GM23338 (cell line): ENCODE data around the gene DCAF4.

Experiments
- EZH2 ChIP-seq: fragments of 200-600 bp; sonication (generic); IDR thresholded peaks from one replicate; pipeline ENCODE4 v1.8.0; 2017; ENCODE audit warnings: antibody characterized with exemption, mild to moderate bottlenecking, low read depth; ENCODE audit not compliant: unreplicated experiment
- EZH2phosphoT487 ChIP-seq: fragments of 200-600 bp; sonication (generic); IDR thresholded peaks from one replicate; pipeline ENCODE4 v1.8.1; 2018; ENCODE audit warnings: antibody characterized with exemption; ENCODE audit not compliant: unreplicated experiment
- POLR2AphosphoS5 ChIP-seq: IDR thresholded peaks from 2 replicates; pipeline ENCODE4 v1.6.1; 2016; ENCODE audit warnings: antibody characterized with exemption, low read depth
- REST ChIP-seq: IDR thresholded peaks from one replicate; pipeline ENCODE4 v1.6.1; 2018; ENCODE audit warnings: antibody characterized with exemption; ENCODE audit not compliant: unreplicated experiment
- TF ChIP-seq, protein P1 (sequence below), 2 experiments: fragments of 200-600 bp in 1 of 2; sonication (generic) in 1 of 2; conservative IDR thresholded peaks; 2 replicates each; pipeline versions ENCODE4 v1.5.1 to v1.6.1; 2016 to 2017; ENCODE audit warnings: antibody characterized with exemption in 2 of 2, low read depth in 2 of 2, mild to moderate bottlenecking in 2 of 2, moderate library complexity in 1 of 2

DNA sequence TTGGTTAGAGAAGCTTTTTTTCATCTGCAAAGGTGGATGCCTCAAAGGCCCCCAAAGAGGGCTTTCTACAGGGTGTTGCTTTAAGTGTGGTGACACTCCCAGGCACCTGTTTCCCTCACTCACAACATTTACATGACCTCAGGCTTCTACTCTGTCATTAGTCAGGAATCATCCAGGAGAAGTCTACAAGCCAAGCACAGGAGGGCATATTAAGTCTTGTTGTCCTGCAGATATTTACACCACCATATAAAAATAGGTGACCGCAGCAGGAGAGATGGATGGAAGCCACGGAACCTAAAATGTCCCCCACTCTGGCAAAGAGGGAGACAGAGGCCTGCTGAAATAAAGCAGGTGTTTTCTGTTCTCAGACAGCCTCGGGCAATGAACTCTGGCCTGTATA lies 24.9 kb upstream of the DCAF4 start:
- TF ChIP-seq POLR2AphosphoS5 (no peak), EZH2 (no peak), REST (no peak), EZH2phosphoT487 (no peak)
- TF ChIP-seq, protein P1, sequence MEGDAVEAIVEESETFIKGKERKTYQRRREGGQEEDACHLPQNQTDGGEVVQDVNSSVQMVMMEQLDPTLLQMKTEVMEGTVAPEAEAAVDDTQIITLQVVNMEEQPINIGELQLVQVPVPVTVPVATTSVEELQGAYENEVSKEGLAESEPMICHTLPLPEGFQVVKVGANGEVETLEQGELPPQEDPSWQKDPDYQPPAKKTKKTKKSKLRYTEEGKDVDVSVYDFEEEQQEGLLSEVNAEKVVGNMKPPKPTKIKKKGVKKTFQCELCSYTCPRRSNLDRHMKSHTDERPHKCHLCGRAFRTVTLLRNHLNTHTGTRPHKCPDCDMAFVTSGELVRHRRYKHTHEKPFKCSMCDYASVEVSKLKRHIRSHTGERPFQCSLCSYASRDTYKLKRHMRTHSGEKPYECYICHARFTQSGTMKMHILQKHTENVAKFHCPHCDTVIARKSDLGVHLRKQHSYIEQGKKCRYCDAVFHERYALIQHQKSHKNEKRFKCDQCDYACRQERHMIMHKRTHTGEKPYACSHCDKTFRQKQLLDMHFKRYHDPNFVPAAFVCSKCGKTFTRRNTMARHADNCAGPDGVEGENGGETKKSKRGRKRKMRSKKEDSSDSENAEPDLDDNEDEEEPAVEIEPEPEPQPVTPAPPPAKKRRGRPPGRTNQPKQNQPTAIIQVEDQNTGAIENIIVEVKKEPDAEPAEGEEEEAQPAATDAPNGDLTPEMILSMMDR (conservative IDR thresholded peaks at IDR 0.05; ENCODE audit: low read depth in 2 of 2): no peak
